Amniotic stem cell (primary cell): ENCODE results near the gene EEF1AKMT3.
"Not testable (repeated sequence)": the region's sequence is repeated elsewhere in the genome, so short reads cannot be mapped to it uniquely, and the experiment has no call there.

ENCODE experiments used
- DNase-seq: peaks from one replicate; lab custom pipeline; 2025; lab: John Stamatoyannopoulos, UW

Gene EEF1AKMT3

DNA sequence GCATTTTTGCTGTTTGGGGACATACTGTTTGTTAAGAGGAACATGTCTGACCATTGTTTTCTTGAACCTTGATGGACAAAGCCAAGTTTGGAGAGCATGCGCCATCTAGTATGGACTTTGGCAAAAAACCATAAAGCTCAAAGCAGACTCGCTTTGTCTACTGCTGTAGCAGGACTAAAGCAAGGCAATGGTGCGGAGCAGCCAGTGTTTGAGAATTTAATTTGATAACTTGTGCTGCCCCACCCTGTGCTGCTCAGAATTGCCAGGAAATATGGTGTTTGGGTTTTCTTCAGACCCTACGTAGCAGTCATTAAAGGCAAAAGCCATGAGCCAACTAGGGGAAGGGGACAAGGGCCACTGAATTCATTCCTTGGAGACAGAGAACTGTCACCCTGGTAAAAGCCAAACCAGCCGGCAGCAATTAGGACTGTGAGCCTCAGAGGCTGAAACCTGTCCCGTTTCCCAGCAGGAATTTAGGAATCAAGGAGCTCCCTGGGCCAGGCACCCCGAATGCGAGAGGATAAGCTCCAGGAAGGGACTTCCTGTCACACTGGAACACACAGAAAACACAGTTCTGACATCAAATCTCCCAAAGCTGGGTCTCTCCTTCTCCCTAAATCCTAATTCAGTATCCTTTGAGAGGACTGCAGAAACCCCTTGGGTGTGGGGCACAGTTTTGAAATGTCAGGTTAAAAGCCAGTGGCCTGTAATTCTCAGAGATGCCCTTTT lies 45.0 kb downstream of the EEF1AKMT3 start:
- no peak for DNase-seq

DNA sequence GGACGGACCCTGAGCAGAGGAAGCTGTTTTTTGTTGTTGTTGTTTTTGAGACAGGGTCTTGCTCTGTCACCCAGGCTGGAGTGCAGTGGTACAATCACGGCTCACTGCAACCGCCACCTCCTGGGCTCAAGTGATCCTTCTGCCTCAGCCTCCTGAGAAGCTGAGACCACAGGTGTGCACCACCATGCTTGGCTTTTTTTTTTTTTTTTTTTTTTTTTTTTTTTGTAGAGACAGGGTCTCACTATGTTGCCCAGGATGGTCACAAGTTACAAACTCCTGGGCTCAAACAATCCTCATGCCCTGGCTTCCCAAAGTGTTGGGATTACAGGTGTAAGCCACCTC lies 45.5 kb downstream of the EEF1AKMT3 start:
- DNase-seq = not testable (repeated sequence)

DNA sequence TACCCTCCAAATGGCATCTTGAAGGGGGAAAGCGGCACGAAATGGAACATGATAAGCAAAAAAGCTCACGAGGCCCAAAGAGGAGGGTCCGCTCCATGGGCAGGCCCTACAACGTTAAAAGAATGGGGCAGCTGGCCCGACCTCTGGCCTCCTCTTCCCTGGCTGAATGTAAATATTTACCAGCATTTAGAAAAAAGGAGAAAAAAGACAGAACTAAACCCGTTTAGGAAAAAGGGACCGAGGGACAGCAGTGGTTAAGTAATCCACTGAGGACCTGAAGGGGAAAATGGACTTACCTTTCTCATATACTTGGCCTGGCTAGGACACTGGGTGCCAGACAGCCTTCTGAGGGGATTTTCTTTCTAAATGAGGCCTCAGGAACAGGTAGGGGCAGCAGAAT lies 47.7 kb downstream of the EEF1AKMT3 start:
- DNase-seq = not testable (repeated sequence)

DNA sequence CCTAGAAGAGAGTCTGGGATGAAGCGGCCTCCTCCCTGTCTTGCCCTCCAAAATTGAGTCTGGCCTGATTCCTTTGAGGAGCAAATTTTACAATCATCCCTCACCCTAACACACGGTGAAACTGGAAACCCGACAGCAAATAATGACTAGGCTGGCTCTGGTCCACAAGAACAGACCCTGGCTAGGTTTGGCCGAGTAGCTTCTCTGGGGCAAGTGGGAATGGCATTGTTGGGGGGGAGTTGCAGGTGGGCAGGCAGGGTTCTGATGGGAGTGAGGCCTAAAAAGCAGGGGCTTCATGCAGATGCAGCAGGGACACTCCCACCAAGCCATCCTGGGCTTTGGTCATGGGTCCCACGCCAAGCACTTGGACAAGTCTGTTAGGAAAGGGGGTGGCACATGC lies 48.6 kb downstream of the EEF1AKMT3 start:
- DNase-seq = not testable (repeated sequence)

DNA sequence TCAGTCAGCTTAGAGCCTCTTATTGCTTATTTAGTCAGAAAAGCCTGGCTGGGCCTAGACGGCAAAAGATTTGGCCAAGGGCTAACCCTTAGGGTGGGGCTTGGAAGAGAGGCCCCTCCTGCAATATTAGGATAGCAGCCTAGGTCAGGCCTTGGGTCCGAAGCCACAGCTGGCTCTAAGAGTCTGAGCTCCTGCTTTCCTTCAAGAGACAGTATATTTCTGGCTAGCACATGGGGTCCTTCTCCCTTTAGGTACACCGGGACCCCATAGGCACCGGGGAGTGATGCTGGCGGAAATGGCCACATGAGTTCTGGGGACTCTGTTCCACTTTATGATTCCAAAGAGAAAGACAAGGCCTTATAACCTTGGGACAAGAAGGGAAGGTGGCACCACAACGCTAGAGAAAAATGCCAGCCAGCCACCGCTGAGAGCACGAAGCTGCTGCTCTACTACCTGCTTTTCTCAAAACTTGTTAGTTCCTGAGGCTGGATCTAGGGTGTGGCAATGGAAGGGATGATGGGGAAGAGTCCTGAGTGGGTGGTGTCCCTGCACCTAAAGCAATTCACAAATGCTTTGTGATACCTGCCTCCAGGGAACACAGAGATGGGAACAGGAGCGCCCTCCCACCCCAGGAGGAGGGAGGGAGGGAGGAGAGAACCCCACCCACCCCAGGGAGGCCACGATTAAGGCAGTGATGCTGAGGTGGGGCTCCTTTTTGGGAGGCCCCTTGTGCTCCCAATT lies 49.2 kb downstream of the EEF1AKMT3 start:
- no peak for DNase-seq

DNA sequence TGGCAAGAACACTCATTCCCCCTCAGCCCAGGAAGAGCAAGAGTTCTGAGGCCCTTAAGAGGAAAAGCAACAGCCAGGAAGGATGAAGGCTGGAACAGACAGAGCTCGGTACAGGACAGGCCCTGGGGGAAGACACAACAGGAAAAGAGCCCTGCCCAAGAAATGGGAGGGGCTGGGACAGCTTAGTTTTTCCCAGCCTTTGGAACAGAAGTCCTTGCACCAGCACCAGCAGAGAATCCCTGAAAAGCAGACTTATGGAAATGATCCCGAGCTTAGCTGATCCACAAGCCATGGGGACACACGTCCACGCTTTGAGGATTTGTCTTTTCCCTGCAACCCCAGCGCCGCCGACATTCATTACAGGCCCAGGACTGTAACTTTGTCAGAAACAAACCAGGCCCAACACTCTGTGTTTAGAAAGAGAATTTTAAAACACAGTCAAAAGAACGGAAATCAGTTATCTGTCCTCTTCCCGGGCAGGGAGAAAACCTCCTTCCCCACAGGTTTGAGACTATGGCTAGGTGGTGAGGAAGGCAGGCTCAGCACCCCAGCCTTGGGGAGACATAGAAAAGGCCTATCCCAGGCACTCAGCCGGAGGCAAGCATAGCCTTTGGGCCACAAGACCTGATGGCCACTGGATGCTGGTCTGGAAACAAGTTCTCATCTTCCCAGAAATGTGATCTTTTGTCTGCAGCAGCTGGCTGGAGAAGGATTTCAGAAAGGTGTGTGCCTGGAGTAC lies 50.1 kb downstream of the EEF1AKMT3 start:
- no peak for DNase-seq

DNA sequence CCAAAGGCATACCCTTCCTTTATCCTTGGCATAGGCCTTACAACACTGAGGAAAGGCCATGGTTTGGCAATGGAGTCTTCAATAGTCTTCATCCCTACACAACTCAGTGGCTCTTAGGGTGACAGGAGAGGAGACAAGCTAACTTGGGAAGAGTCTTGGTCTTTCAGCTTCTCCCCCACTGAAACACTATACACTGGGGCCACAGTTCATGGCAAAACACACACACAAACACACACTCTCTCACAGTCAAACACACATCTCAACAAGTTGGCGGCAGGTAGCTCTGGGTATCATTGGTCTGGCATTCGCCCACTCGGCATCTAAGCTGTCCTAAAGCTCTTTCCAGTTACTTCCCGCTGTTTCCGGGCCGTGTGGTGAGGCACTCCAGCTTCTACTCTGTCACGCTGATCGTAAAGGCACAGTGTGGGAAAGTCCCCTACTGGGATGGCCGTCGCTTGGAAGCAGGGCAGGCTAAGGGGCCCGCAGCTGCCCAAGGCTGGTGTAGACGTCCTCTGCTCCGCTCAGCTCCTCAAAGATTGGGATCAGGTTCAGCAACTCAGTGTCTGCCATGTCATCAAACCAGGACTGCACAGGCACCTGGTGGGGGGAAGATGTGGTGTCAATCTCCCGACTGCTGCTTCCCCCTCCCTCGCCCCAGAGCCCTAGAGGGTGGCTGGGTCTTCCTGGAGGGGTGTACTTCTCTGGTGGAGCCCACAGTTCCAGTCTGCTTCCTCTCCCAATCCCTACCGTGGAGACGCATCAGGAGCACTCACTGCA lies 50.9 kb downstream of the EEF1AKMT3 start:
- DNase-seq = no peak

DNA sequence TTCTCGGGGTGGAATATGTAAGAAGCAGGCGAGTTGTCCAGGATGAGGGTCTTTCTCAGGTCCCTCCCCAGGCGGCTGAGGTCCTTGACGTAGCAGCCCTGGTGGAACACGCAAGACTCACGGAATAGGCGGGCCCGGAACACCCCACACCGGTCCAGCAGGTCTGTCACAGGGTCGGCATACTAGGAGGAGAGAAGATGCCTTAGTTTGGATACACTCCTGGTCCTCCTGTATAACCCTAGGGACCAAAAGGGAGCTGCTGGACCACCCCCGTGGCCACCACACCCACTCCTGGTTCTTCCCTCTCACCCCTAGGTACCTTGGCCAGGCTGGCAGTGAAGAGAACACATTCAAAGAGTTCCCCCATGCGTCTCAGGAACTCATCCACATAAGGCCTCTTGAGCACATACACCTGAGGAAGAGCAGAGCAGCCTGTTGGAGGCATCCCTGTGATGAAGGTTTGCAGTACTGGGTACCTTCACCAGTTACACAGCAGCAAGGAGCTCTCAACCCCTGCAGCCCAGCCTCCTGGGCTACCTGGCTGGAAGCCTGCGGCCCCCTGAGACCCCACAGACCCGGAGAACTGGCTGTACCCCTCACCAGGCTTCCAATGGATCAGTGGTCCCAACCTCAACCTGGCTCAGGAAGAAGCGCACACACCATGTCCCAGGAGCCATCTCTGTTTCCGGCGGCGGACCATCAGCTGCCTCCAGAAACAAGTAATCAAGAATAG lies 51.7 kb downstream of the EEF1AKMT3 start:
- DNase-seq = no peak

DNA sequence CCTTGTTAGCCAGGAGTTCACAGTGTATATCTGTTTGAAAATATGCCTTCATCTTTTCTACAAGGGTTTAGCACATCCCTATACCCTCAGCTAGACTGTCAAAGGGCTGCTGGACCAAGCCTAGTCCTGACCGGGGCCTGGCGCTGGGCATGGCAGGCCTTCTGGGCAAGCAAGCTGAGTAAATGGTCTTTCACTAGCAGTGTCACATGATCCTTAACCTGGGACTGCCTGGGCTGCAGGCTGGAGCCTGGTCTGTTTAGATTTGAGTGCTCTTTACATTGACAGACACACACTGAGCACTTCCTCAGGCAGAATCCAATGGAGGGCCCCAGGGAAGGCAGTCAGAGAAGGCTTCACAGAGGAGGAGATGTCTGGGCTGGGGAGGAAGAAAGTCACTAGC lies 53.0 kb downstream of the EEF1AKMT3 start:
- no peak for DNase-seq

DNA sequence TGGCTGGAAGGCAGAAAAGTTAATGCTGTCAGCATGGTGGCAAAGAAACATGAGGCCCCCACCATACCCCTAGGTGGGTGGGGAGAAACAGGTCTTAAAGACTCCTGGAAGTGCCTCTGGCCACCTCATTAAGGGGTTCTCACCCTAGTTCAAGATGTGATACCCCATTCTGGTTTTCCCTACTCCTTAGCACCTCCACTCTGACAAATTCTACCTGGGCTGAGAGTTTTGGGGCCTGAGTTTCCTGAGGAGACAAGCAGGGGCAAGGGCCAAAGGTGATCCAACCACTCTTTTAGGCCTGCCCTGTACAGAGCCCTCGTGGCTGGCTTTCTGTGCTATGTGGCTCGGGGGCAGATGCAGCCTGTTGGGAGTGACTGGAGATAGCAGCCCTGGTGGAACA lies 54.0 kb downstream of the EEF1AKMT3 start:
- DNase-seq = no peak

DNA sequence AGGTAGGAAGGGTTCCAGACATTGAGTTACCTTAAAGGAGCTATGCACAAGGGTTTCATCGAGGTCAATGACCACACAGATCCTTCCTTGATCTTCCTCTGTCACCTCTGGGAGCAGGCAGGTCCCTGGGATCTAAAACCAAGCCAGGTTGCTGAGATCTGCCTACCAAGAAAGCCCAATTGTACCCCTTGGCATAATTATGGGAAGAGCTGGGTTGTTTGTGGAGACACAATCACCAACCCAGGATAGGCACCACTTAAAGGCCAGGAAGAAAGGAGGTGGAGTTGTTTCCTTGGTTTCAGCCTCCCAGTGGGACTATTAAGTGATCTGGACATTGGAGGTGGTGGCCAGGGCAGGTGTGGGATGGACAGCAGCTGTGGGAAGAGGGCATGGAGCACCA lies 54.6 kb downstream of the EEF1AKMT3 start:
- DNase-seq = no peak

DNA sequence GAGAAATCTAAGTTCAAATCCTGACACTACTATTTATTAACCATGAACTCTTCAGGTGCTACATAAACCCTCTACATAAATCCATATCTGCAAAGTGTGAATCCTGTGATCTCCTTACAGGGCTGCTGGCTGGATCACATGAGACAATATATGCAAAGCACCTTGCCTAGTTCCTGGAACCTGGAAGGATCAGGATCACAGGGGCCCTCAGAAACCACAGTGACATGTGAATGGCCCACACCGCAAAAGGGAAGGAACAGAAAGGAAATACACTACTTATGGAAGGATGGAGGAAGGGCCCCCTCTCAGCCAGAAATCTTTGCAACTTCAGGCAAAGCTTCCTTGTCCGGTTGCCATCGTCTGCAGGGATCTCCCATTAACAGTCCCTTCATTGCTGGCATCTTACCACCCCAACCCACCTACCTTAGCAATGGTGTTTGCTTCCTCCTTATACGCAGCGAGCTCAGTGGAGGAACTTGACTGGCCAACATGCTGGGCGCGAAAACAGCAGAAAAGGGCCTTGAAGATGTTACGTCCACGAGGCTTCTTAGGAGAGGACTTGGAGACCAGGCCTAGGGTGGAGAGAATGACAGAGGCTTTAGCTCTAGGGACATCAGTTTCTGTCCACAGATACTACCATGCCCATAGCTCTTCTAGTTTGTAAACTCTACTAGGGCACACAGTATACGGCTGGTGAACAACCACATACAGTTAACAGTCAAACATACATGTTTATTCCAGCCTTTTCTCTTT lies 56.8 kb downstream of the EEF1AKMT3 start:
- DNase-seq = no peak

DNA sequence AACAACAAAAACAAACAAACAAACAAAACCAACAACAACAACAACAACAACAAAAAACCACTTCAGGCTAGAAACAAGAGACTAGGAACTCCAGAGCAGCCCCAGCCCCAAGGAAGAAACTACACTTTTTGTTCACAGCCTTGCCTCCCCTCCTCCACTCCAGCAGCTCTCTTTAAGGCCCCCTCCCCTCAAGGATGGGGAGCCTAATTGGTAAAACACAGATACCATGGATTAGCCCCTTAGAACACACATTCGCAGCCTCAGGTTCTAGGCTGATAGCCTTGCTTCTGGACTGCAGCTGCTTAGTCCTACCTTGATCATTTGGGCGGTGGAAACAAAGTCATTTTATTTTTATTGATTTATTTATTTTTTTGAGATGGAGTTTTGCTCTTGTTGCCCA lies 58.0 kb downstream of the EEF1AKMT3 start:
- DNase-seq = no peak
